ENCODE measurements around the gene MRPL54.

MRPL54 gene

DNA sequence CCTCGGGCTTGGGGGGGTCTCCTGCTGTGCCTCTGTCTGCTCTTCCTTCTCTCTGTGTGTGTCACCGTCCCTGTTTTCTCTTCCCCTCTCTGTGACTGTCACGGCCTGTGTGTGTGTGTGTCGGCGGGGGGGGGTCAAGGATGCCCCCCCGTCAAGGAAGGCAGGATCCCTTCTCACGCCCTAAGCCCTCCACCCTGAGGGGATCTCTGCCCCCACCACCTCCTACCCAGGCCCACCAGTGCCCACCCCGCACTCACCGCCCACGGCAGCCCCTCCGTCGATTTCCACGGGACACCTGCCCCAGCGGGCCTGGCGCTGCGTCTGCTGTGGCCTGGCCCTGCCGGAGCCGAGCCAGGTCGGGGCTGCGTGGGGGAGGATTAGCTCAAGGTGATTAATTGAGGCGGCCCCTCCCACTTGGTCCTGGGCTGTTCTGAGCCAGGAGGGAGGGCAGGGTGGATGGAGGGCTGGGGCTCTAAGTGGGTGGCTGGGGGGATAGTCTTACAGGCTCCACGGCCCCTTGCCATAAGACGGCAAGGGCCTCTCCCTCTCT lies 9.5 kb downstream of the MRPL54 start, which contains the start of gene RAX2:
TSS of gene RAX2 (minus strand) at position 323 of the 550 bp plus-strand sequence. CDS start 486 bp downstream, outside the sequence.
- Histone ChIP-seq H3K9ac (ENCODE audit: low read depth, low read length, poor library complexity, severe bottlenecking) (no peak within 1 kb of the TSS), H3K79me2 (ENCODE audit: insufficient read depth, low read length) (no peaks in the 10 kb centered on the region), H3K9me2 (replicated peaks; ENCODE audit: low read depth, low read length) (no peaks in the 10 kb centered on the region), H3K4me1 (ENCODE audit: insufficient read depth, low read length, poor library complexity, severe bottlenecking) (no peaks in the 10 kb centered on the region), H3F3A (ENCODE audit: low read depth) (no peaks in the 10 kb centered on the region), H3K4me2 (ENCODE audit: low read depth, low read length, poor library complexity, severe bottlenecking) (no peak within 1 kb of the TSS), H4K20me1 (ENCODE audit: insufficient read depth, low read length, poor library complexity, severe bottlenecking) (no peaks in the 10 kb centered on the region), H3K4me3 (ENCODE audit: low read length, poor library complexity, severe bottlenecking) (no peak within 1 kb of the TSS), H3K36me3 (ENCODE audit: insufficient read depth, low read length) (peaks cover 7% of the 10 kb centered on the region; the same call in 1 of the 2 replicates), H3K9me3 (ENCODE audit: insufficient read depth, low read depth, low read length) (no peaks in the 10 kb centered on the region), H2AFZ (ENCODE audit: low read length) (no peak within 1 kb of the TSS), H3K27me3 (ENCODE audit: insufficient read depth, low read length, poor library complexity, severe bottlenecking) (no peaks in the 10 kb centered on the region)
- no peak for TF ChIP-seq EZH2phosphoT487 (IDR thresholded peaks at IDR 0.05; ENCODE audit: borderline replicate concordance)
- TF ChIP-seq, protein P1, sequence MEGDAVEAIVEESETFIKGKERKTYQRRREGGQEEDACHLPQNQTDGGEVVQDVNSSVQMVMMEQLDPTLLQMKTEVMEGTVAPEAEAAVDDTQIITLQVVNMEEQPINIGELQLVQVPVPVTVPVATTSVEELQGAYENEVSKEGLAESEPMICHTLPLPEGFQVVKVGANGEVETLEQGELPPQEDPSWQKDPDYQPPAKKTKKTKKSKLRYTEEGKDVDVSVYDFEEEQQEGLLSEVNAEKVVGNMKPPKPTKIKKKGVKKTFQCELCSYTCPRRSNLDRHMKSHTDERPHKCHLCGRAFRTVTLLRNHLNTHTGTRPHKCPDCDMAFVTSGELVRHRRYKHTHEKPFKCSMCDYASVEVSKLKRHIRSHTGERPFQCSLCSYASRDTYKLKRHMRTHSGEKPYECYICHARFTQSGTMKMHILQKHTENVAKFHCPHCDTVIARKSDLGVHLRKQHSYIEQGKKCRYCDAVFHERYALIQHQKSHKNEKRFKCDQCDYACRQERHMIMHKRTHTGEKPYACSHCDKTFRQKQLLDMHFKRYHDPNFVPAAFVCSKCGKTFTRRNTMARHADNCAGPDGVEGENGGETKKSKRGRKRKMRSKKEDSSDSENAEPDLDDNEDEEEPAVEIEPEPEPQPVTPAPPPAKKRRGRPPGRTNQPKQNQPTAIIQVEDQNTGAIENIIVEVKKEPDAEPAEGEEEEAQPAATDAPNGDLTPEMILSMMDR (conservative IDR thresholded peaks at IDR 0.05; ENCODE audit: low read length) = no peak

- no peaks in the 10 kb centered on the region for H3K4me1 ChIP-seq (ENCODE audit: insufficient read depth, low read length, poor library complexity, severe bottlenecking)
- no peaks in the 10 kb centered on the region for H3K9me3 ChIP-seq (ENCODE audit: insufficient read depth, low read depth, low read length)
- no peak for TF ChIP-seq EZH2phosphoT487 (IDR thresholded peaks at IDR 0.05; ENCODE audit: borderline replicate concordance)
- TF ChIP-seq, protein P1 (conservative IDR thresholded peaks at IDR 0.05; ENCODE audit: low read length) = no peak
- H3K36me3 ChIP-seq (ENCODE audit: insufficient read depth, low read length) = no peaks in the 10 kb centered on the region
- H3K79me2 ChIP-seq (ENCODE audit: insufficient read depth, low read length) = no peaks in the 10 kb centered on the region
- H3K4me2 ChIP-seq (ENCODE audit: low read depth, low read length, poor library complexity, severe bottlenecking) = no peak overlapping the region
- no peaks in the 10 kb centered on the region for H3K27me3 ChIP-seq (ENCODE audit: insufficient read depth, low read length, poor library complexity, severe bottlenecking)
- no peak overlapping the region for H3K9ac ChIP-seq (ENCODE audit: low read depth, low read length, poor library complexity, severe bottlenecking)
- H3F3A ChIP-seq (ENCODE audit: low read depth) = no peaks in the 10 kb centered on the region
- H4K20me1 ChIP-seq (ENCODE audit: insufficient read depth, low read length, poor library complexity, severe bottlenecking) = no peaks in the 10 kb centered on the region
- H2AFZ ChIP-seq (ENCODE audit: low read length) = no peak overlapping the region
- H3K4me3 ChIP-seq (ENCODE audit: low read length, poor library complexity, severe bottlenecking) = no peak overlapping the region
- H3K9me2 ChIP-seq (replicated peaks; ENCODE audit: low read depth, low read length) = no peaks in the 10 kb centered on the region
Measured at GRCh38 chr19:3773814-3774515, 11.5 kb downstream of the MRPL54 start.

DNA sequence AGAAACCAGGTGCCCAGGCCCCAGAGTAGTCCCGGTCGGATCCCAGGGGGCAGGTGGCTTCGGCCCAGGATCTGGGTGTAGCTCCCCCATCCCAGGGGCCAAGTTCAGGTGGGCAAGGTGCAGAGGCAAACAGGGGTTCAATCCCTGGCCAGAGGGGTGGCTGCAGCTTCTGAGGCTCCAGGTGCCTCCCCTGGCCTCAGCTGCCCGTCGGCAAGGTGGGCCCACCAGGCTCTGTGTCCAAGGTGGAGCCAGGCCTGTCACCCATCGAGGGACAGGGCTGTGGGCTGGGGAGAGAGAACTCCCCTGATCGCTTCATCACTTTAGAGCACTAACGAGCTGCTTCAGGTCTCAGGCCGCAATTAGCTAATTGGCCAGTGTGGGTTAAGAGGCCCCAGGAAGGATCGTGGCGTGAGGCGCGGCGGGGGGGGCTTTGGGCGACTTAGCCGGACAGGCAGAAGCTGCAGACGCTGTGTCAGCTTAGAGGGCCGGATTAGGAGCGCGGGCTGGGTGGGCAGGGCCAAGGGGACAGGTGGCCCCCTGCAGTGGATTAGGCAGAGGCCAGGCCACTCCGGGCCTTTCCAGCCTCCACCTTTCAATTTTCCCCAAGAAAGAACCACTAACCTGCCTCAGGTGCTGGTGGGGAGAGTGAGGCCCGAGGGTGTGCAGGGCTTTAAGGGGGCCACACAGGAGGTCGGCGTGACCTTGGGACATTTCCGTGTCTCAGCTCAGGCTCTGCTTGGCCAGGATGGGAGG lies 12.3 kb downstream of the MRPL54 start:
- Histone ChIP-seq H3K4me3 (ENCODE audit: low read length, poor library complexity, severe bottlenecking) (no peak overlapping the region), H3K36me3 (ENCODE audit: insufficient read depth, low read length) (no peaks in the 10 kb centered on the region), H3K9me2 (replicated peaks; ENCODE audit: low read depth, low read length) (no peaks in the 10 kb centered on the region), H3K9me3 (ENCODE audit: insufficient read depth, low read depth, low read length) (no peaks in the 10 kb centered on the region), H2AFZ (ENCODE audit: low read length) (no peak overlapping the region), H3K9ac (ENCODE audit: low read depth, low read length, poor library complexity, severe bottlenecking) (no peak overlapping the region), H3F3A (ENCODE audit: low read depth) (no peaks in the 10 kb centered on the region), H3K4me2 (ENCODE audit: low read depth, low read length, poor library complexity, severe bottlenecking) (no peak overlapping the region), H3K4me1 (ENCODE audit: insufficient read depth, low read length, poor library complexity, severe bottlenecking) (no peaks in the 10 kb centered on the region), H4K20me1 (ENCODE audit: insufficient read depth, low read length, poor library complexity, severe bottlenecking) (no peaks in the 10 kb centered on the region), H3K79me2 (ENCODE audit: insufficient read depth, low read length) (no peaks in the 10 kb centered on the region), H3K27me3 (ENCODE audit: insufficient read depth, low read length, poor library complexity, severe bottlenecking) (no peaks in the 10 kb centered on the region)
- no peak for TF ChIP-seq EZH2phosphoT487 (IDR thresholded peaks at IDR 0.05; ENCODE audit: borderline replicate concordance)
- TF ChIP-seq, protein P1 (conservative IDR thresholded peaks at IDR 0.05; ENCODE audit: low read length) = no peak

Measured in Loucy (cell line).